ENCODE measurements around the gene ADAT3.

Gene ADAT3

GRCh38 chr19:1956868-1957492 lies 51.8 kb downstream of the ADAT3 start:
- DNase-seq (ENCODE audit: low spot score), result no peak

DNA sequence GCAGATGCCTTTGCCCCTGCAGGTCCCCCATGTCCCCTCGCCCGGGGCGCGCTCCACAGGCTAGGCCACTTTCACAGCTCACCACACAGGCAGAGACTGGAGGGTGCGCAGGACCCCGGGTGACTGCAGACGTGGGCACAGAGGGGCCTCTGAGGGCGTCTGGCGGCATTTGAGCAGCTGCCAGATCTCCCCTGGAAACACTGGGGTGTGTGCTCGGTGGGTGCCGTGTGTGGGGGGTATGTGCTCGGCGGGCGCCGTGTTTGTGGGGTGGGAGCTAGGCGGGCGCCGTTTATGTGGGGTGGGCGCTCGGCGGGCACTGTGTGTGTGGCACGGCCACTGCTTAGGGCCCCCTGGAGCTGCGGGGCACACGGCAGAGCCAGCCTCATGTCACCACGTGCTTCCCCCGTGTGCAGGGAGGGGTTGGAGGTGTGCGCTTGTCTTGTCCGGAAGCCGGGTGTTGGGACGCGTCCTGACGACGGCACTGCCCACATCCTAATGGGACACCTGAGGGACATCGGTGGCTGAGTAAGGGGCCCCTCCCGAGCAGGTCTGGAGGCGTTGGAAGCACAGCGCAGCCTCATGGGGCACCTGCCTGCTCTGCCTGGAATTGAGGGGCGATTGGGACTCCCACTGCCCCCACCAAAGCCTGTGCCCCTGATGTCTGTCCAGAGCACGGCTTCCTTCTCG lies 52.5 kb downstream of the ADAT3 start:
- DNase-seq (ENCODE audit: low spot score), result no peak

- no peak for DNase-seq (ENCODE audit: low spot score)
Observed at GRCh38 chr19:1959928-1960589, 54.9 kb downstream of the ADAT3 start.

- DNase-seq (ENCODE audit: low spot score), result no peak
Observed at GRCh38 chr19:1961000-1961883, 56.0 kb downstream of the ADAT3 start.

GRCh38 chr19:1962674-1963073 lies 57.5 kb downstream of the ADAT3 start:
- no peak for DNase-seq (ENCODE audit: low spot score)

All from CD4-positive, alpha-beta T cell treated with Interleukin-6 at 100 ng/mL for 8 hours (primary cell).